Glomerular visceral epithelial cell (primary cell): ENCODE data around the gene TRPC4.
"Not testable (repeated sequence)": the region's sequence is repeated elsewhere in the genome, so short reads cannot be mapped to it uniquely, and the experiment has no call there.

Source experiments
- DNase-seq: peaks from one replicate; pipeline ENCODE4 v3.0.0-alpha.2; 2016; ENCODE audit errors: extremely low spot score

The TRPC4 gene

DNA sequence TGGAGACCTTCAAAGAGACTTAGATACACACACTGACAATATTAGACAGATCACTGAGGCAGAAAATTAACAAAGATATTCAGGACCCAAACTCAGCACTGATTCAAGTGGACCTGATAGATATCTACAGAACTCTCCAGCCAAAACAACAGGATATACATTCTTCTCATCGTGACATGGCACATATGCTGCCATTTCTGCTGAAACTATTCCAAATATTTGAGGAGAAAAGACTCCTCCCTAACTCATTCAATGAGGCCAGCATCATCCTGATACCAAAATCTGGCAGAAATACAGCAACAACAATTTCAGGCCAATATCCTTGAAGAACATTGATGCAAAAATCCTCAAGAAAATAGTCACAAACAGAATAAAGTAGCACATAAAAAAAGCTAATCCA is 53.3 kb downstream of the TRPC4 start:
- DNase-seq: no peak

DNA sequence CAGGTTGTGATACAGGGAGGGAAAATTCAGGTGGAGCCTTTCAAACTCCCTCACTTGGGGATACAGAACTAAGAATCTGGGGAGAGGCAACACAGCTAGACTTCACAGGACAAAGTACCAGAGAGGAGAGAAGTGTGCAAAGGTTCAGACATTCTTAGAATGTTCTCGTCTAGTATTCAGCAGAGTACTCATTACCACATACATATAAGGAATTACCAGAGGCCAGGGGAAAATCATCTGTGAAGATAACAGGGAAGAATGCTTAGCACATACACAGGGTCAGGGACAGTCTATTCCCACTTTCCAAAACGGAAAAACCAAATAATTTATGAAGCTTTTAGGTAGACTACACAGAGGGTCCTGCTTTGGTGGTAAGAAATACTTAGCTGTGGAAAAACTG is 58.1 kb downstream of the TRPC4 start:
- no peak for DNase-seq

DNA sequence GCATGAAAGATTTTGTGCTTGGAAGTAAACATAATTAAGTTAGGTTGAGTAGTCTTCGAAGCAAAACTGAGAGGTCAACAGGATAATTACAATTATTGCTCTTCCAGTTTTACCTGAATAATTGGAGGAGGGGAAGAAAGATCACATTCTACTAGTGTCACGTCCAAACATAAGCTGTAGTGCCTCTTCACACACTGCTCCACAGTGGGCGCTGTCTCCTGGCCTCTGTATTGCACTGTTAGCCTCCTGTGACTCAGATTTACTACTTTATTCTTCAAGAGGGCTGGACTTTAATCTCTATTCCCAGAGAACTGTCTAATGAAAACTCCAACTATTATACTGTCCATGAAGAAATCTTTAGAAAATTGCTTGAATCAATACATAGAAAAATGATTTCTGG is 62.9 kb downstream of the TRPC4 start:
- DNase-seq: no peak

DNA sequence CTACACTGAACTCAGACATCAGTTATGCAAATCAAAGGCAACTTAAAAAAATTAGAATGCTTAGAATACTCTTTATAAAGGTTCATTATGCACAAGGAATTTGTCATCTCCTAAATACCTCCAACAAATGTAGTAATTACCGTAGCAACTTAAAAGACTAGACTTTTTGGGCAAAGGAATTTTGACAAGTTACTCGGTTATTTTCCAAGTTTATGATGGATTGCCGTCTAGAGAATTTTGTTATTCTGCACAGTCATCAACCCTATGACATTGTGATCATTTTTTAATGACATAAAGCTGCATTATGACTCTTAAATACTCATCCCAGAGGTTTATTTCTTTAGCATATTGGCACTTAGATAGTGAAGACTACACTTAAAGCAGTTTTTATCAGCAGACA is 71.9 kb downstream of the TRPC4 start:
- DNase-seq: no peak

DNA sequence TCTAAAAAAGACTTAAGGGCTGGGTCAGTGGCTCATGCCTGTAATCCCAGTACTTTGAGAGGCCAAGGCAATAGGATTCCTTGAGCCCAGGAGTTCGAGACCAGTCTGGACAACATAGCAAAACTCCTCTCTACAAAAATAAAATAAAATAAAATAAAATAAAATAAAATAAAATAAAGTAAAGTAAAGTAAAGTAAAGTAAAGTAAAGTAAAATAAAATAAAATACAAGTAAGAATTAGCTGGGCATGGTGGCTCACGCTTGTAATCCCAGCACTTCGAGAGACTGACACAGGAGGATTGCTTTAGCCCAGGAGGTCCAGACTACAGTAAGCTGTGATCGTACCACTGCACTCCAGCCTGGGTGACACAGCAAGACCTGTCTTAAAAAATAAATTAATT is 72.8 kb downstream of the TRPC4 start:
- DNase-seq: not testable (repeated sequence)

DNA sequence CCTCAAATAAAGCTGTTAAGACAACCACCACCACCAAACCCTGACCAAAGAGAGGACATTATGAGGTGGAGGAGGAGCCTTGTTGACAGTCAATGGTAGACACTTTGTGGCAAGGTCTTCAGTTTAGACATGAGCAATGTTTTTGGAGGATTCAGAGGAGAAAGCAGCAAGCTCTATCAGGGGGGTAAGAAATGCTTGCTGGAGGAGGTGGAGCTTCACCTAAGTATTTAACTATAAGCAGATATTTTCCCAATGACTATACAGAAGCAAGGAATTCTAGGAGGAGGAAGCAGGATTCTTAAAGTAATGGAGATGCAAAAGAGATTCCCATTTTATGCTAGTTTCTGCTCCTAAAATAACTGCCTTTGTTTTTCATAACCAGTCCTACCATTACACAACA is 74.2 kb downstream of the TRPC4 start:
- DNase-seq: no peak

DNA sequence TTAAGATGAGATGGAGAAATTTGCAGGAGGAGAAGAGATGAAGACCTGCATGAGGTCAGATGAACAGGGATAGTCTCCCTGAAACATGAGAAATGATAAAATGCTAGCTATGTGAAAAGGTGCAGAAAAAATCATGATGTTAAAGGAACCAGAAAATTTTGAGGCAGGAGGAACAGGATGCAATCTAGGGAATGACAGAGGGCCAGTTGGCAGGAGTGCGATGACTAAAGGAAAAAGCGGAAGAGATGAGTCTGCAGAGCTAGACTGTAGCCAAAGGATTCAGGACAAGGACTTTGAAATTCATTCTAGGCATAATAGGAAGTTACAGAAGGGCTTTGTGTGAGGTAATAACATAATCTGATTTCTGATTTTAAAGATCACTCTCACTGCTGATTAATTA is 77.9 kb downstream of the TRPC4 start:
- DNase-seq: peak; percentile 40

DNA sequence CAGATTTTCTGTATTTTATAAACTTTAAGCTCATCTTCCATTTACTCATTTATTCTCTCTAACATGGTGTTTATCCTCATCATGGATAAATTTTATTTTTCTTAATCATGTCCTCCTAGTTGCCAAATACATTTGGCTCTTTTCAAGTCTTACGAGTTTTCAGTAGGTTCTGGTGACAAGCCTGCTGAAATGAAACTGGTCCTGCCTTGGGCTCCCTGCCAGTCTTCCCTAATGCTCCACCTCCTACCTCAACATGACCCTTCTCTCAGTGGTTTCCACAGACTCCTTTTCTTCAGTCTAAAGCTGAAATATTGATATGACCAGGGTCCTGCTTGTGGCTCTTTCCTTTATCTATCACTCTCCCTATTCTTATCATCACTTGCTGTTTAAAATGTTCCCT is 81.2 kb downstream of the TRPC4 start:
- no peak for DNase-seq

DNA sequence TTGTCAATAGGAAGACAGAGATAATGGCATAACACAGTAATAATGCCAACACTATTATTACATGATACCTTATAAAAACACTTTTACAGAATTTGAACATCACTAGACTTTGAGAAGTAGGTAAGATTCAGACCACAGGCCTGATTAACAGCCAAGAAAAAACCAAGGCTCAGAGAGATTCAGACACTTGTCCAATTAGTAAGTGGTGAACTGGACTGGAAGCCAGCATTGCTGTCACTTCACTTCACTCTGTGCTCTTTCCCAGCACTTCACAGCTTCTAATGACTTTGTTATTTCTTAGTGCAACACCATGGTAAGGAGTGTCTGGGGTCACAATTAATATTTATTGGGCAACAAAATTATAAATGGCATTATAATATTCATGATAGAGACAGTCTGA is 91.9 kb downstream of the TRPC4 start:
- no peak for DNase-seq

DNA sequence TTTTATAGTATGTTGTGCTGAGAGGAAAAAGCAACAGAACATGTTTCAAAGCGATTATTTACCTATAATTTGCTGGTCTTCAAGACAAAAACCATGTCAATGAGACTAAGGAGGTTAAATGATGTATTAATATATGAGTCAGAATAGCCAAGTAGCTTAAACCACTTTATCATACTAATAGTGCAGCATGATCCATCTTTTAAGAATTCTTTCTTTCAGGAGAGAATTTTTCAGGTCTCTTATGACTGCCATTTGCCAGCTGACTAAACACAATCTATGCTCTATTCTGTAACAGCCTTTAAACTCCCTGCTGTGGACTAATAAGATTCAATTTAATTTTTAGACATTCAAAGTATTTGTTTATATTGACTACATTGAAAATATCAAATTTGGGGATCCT is 93.7 kb downstream of the TRPC4 start:
- DNase-seq: peak; percentile 17

DNA sequence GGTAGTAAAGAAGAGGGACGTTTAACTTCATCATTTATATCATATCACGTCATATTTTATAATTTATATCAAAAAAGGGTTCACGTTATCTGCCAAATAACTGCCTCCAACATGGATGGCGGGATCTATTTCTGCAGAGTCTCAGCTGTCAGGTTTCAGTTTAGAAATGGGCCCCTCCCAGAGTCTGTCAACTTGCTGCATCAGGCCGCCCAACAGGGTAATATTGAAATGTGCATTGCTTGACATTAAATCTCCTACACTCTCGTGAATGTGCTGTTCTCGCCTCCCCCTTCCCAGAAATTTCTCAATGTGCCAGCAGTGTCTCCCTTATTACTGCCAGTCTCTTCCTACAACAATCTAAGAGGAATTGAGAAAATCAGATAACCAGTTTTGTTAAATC is 96.9 kb downstream of the TRPC4 start:
- no peak for DNase-seq

DNA sequence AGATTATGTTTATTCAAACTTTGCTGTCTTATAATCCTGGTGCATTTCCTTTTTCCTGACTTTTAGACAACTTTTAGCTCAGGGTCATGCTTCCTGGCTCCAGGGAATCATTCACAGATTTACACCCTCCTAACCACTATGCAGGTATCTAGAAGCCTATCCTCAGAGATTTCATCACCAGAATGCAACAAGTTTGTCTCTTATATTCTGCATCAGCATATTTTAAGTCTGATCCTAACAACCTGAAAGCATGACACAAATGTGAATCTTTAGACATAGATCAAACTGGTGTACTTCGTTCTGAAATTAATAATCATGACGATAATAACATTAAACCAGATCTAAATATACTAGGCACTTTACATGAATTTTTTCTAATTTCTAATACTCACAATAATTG is 100.0 kb downstream of the TRPC4 start:
- no peak for DNase-seq

DNA sequence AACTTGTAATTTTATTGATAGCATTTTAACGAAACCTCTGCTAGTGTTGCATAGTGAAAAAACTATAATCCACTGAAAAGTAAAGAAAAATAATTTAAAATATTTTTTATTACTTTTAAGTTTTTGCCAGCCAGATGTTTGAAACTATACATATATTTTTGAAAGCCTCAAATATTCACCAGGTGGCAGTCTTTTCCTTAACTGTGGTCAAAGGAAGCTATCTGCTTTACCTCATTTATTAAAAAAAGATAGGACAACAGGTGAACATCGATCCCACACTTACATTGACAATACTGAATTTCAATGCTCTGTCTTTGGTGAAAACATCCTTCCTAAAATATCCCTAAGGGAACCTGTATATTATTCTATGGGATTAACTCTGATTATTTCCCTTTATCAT is 100.5 kb downstream of the TRPC4 start:
- no peak for DNase-seq

DNA sequence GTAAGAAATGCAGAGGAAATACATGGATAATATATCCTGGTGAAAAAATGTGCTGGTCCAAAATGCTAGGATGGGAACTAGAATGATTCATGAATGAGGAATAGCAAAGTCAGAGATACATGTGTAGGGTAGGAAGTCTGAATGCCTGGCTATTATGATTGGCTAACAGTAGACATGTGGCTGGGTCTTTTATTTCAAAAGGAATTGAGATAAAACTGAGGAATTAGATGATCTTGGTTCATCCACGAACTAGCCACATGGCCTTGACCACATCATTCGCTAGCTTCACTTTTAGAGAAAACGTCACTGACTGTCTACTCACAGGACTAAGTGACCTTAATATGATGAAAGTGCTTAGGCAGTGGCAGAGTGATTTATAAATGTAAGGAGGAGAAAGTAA is 103.1 kb downstream of the TRPC4 start:
- no peak for DNase-seq

DNA sequence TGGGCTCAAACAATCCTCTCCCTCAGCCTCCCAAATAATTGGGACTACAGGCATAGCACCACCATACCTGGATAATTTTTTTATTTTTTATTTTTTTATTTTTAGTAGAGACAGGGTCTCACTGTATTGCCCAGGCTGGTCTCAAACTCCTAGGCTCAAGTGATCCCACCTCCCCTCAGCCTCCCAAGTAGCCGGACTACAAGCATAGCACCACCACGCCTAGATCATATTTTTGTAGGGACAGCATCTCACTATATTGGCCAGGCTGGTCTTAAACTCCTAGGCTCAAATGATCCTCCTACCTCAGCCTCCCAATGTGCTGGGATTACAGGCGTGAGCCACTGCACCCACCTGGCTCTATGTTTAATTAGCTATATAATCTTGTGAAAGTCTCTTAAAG is 114.2 kb downstream of the TRPC4 start:
- no peak for DNase-seq

DNA sequence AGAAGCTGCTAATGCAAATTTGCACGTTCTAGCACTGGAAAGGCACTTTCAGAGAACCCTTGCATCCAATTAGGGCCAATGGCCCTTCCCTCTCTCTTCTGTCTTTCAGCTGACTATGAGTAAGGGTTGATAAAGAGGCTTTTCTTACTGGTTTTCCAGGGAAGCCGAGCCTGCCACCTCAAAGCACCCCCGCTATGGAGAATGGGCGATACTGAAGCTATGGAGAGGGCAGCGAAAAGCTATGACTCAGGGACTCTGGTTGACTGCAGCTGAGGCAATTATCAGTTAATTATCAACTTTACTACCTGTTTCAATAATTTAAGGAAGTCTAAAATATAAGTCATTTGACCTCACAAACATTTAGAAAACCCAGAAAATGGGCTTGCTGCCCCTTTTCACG is 115.8 kb downstream of the TRPC4 start:
- peak; percentile 94 for DNase-seq

DNA sequence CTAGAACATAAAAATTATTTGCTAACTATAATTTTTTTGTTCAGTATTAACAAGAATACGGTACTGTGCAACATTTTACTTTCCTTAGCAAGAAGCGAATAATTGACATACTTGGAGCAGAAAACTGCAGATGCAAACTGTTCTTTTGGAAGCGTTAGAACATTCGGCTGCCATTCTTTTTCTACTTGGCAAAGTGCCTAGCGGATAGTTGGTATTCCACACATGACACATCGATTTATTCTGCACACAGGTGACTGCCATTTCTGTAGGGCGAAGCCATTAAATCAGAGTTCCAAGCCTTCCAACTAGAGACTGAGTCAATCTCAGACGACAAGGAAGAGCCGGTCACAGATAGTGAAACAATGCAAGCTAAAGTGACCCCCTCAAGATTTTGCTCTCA is 117.4 kb downstream of the TRPC4 start:
- DNase-seq: no peak

DNA sequence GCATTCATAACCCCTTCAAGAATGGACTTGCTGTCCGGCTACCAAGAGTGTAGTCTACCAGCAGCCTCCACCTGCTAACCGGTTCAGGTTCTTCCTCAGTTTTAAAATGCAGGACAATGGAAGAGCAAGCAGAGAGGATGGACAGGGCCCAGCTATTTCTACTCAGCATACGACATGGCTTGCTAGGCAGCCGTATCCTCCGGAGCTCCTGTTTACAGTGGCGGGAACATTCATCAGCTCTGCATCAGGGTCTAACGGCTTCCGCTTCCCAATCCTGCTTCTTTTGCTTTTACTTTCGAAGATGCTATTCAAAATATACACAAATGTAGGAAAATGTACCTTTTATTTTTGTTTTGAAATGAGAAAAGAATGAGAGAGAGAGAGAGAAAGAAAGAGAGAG is 118.5 kb downstream of the TRPC4 start:
- DNase-seq: no peak

DNA sequence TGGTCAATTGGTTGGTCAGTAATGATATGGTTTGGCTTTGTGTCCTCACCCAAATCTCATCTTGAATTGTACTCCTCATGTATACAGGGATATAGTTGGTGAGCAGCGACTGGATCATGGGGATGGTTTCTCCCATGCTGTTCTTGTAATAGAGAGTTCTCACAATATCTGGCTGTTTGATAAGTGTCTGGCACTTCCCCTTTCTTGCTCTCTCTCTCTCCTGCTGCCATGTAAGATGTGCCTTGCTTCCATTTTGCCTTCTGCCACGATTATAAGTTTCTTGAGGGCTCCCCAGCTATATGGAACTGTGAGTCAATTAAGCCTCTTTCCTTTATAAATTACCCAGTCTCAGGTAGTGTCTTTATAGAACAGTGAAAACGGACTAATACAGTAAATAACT is 120.7 kb downstream of the TRPC4 start:
- DNase-seq: no peak

DNA sequence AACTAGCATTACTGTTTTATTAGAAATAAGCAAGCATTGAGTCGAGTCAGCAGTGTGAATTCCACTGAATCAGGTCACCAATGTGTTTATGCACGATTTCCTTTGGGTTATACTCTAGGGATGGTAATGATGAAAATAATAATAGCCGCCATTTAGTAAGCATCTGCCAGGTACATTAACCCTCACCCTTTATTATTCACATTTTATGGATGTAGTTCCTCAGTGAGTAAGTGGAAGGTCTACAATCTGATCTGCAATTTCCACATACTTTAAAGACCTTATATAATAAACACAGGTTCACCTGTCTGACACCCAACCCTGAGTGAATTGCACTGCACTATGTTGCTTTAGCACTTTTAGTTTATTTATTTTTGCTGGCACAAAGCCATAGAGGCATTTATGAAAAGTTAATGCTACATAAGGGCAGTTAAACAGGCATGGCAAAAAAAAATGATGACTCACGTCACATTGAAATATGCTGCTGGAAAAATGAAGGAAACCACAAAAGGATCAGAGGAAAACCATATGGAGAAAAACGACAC is 122.4 kb downstream of the TRPC4 start:
- peak; percentile 68 for DNase-seq

DNA sequence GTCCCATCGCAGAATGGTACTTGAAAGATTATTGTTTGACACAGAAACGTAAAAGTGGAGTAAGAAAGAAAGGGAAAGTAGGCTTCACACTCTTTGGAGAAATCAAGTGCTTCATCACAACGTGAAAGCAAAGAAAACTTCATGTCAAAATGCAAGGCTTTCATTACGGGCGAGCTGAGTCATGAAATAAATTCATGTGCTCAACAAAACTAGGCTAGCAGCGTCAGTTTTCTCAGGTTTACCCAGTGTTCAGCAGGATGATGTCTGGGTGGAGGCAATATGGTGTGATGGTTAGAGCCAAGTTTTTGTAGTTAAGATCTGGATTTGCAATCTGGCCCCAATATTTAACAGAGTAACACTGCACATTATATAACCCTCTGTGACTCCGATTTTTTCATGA is 128.0 kb downstream of the TRPC4 start:
- no peak for DNase-seq

DNA sequence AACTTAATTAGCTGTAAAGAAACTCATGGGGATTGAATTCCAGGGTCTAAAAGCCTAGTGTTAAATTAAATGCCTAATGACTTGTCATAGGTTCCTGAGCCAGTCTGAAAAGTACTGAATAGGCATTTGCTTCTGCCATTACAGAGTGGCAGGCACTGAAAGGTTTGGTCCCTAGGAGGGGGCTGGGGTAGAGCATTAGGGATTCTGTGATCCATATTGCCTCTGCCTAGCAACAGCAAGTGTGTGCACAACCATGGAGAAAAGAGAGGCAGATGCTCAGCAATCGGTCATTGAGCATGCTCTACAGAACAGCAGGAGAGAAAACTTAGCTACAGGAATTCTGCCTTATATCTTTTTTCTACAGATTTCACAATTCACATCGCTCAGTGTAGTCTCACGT is 133.5 kb downstream of the TRPC4 start:
- DNase-seq: no peak

DNA sequence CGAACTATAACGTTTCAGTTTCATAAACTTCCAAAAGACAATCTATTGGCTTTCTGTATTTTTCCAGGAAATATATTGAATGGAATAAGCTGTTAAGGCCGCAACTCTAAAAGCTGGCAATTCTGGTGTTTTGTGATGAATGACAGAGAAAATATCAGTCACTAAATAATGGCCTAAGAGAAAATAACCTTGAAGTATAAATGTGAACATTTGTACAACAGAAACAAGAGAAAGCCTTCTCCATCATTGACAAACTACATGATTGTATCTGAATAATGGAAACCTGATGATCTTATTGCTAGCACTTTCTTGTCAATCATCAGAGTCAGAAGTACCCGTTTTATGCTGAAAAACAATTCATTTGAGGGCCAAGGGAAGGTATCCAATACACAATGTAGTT is 134.3 kb downstream of the TRPC4 start:
- no peak for DNase-seq

DNA sequence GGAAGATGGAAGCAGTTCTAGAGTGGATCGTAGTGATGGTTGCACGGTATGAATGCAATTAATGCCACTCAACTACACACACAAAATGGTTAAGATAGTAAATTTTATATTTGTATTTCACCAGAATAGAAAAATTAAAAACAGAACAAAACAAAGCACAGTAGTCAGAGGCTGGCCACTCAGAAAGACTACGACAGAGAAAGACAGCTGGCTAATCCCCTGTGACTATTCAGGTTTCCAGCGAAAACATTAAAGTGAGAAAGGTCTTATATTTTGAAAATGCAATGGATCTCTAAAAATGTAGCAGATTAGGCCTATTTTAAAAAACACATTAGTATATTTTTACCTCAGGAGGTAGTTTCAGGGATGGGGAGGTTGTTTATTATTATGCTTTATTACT is 139.7 kb downstream of the TRPC4 start:
- no peak for DNase-seq
